ENCODE data around the gene CELF5.
"Not testable (repeated sequence)": the region's sequence is repeated elsewhere in the genome, so short reads cannot be mapped to it uniquely, and the experiment has no call there.

CELF5 gene

GRCh38 chr19:3282564-3282963, 58.1 kb downstream of the CELF5 start:
- no peak for TF ChIP-seq CTCF (conservative IDR thresholded peaks at IDR 0.05; ENCODE audit: low read depth)
- DNase-seq (ENCODE audit: low spot score), result no peak
- CTCF ChIA-PET, result no interaction called here
- POLR2A ChIA-PET (ENCODE audit: low non-redundant PET), result no interaction called here
- H3K27ac ChIP-seq, result no peak overlapping the region

DNA sequence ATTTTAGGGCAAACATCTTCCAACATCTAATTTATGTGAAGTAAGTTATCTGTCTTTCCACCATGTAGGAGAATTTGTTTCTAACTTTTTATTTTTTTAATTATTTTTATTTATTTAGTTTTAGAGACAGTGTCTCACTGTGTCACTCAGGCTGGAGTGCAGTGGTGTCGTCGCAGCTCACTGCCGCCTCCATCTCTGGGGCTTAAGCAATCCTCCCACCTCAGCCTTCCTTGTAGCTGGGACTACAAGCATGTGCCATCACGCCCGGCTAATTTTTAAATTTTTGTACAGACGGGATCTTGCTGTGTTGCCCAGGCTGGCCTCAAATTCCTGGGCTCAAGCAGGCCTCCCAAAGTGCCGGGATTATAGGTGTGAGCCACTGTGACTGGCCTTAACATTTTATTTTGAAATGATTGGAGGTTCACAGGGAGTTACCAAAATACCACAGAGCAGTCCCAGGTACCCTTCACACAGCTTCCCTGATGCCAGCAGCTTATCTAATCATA, 58.8 kb downstream of the CELF5 start:
- ChIA-PET POLR2A (ENCODE audit: low non-redundant PET) (no interaction called here), CTCF (interaction anchor here (0.7 kb wide), 1 partner anchor 8 kb away, joined by 3 read pairs; no protein-coding TSS in a partner anchor)

GRCh38 chr19:3283886-3284657, 59.6 kb downstream of the CELF5 start:
- no peak for TF ChIP-seq CTCF (conservative IDR thresholded peaks at IDR 0.05; ENCODE audit: low read depth)
- DNase-seq (ENCODE audit: low spot score), result no peak
- H3K27ac ChIP-seq, result peak overlapping the region; percentile 50
- ChIA-PET POLR2A (ENCODE audit: low non-redundant PET) (no interaction called here), CTCF (interaction anchor here (0.6 to 0.7 kb wide), 3 partner anchors 9 to 186 kb away, joined by 3 read pairs; no protein-coding TSS in a partner anchor)

More for the DNA sequence above, 58.8 kb downstream of the CELF5 start:
- no peak overlapping the region for H3K27ac ChIP-seq
- DNase-seq (ENCODE audit: low spot score), result no peak
- no peak for TF ChIP-seq CTCF (conservative IDR thresholded peaks at IDR 0.05; ENCODE audit: low read depth)

- CTCF ChIA-PET, result interaction anchor here (0.6 to 0.7 kb wide), 2 partner anchors 19 to 185 kb away, joined by 3 read pairs; no protein-coding TSS in a partner anchor
- TF ChIP-seq CTCF (conservative IDR thresholded peaks at IDR 0.05; ENCODE audit: low read depth), result no peak
- H3K27ac ChIP-seq, result peak overlapping the region; percentile 50
- peak; percentile 65 for DNase-seq (ENCODE audit: low spot score)
- POLR2A ChIA-PET (ENCODE audit: low non-redundant PET), result no interaction called here
Measured at GRCh38 chr19:3284759-3285646, 60.5 kb downstream of the CELF5 start.

- DNase-seq (ENCODE audit: low spot score), result no peak
- ChIA-PET POLR2A (ENCODE audit: low non-redundant PET) (no interaction called here), CTCF (no interaction called here)
- H3K27ac ChIP-seq, result no peak overlapping the region
- no peak for TF ChIP-seq CTCF (conservative IDR thresholded peaks at IDR 0.05; ENCODE audit: low read depth)
Measured at GRCh38 chr19:3285647-3286176, 61.3 kb downstream of the CELF5 start.

- TF ChIP-seq CTCF (conservative IDR thresholded peaks at IDR 0.05; ENCODE audit: low read depth), result no peak
- ChIA-PET CTCF (interaction anchor here (0.8 kb wide), 1 partner anchor 16 kb away, joined by 3 read pairs; no protein-coding TSS in a partner anchor), POLR2A (ENCODE audit: low non-redundant PET) (no interaction called here)
- no peak overlapping the region for H3K27ac ChIP-seq
- no peak for DNase-seq (ENCODE audit: low spot score)
Measured at GRCh38 chr19:3287814-3288213, 63.4 kb downstream of the CELF5 start.

DNA sequence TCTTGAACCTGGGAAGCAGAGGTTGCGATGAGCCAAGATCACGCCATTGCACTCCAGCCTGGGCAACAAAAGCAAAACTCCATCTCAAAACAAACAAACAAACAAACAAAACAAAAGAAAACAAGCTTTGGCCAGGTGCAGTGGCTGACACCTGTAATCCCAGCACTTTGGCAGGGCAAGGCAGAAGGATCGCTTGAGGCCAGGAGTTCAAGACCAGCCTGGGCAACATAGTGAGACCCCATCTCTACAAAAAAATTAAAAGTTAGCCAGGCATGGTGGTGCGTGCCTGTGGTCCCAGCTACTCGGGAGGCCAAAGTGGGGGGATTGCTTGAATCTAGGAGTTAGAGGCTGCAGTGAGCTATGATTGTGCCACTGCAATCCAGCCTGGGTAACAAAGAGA, 64.0 kb downstream of the CELF5 start:
- DNase-seq (ENCODE audit: low spot score); CTCF ChIA-PET; H3K27ac ChIP-seq; POLR2A ChIA-PET (ENCODE audit: low non-redundant PET): not testable (repeated sequence)

Measured in RWPE1 (cell line).